Epithelial cell of esophagus (primary cell): Measurements from ENCODE around the gene GHR.
"Not testable (repeated sequence)": the region's sequence is repeated elsewhere in the genome, so short reads cannot be mapped to it uniquely, and the experiment has no call there.

ENCODE experiments used
- DNase-seq: peaks from one replicate; pipeline ENCODE4 v3.0.0; 2010; ENCODE audit warnings: low read depth
- H3K4me3 ChIP-seq: 2 replicates; pipeline ENCODE4 v1.5.1; 2011; ENCODE audit warnings: mild to moderate bottlenecking, low read length, control low read depth
- CTCF ChIP-seq: IDR thresholded peaks from 2 replicates; pipeline ENCODE4 v1.5.1; 2011; ENCODE audit warnings: low read depth, mild to moderate bottlenecking, low read length, control low read depth, inconsistent platforms; ENCODE audit not compliant: insufficient read depth; ENCODE audit errors: missing control alignments

Gene GHR

GRCh38 chr5:42701351-42702059 lies 278.3 kb downstream of the GHR start:
- no peak overlapping the region for H3K4me3 ChIP-seq
- no peak for DNase-seq
- no peak for TF ChIP-seq CTCF

- no peak overlapping the region for H3K4me3 ChIP-seq
- TF ChIP-seq CTCF, result no peak
- no peak for DNase-seq
Measured at GRCh38 chr5:42703238-42703637, 280.0 kb downstream of the GHR start.

- DNase-seq, result no peak
Measured at GRCh38 chr5:42715785-42716184, 292.5 kb downstream of the GHR start.

GRCh38 chr5:42718591-42718990 lies 295.4 kb downstream of the GHR start:
- peak; percentile 2 for DNase-seq

More at GRCh38 chr5:42715785-42716184, 292.5 kb downstream of the GHR start:
- H3K4me3 ChIP-seq, result no peak overlapping the region
- TF ChIP-seq CTCF, result no peak

GRCh38 chr5:42719034-42719433 lies 295.8 kb downstream of the GHR start:
- DNase-seq, result no peak
- no peak for TF ChIP-seq CTCF
- H3K4me3 ChIP-seq, result no peak overlapping the region

More at GRCh38 chr5:42718591-42718990, 295.4 kb downstream of the GHR start:
- TF ChIP-seq CTCF, result no peak
- H3K4me3 ChIP-seq, result no peak overlapping the region

GRCh38 chr5:42720251-42720650 lies 297.0 kb downstream of the GHR start:
- no peak for DNase-seq
- no peak overlapping the region for H3K4me3 ChIP-seq
- TF ChIP-seq CTCF, result no peak

GRCh38 chr5:42721484-42721883 lies 298.2 kb downstream of the GHR start:
- no peak overlapping the region for H3K4me3 ChIP-seq
- no peak for DNase-seq
- TF ChIP-seq CTCF, result no peak

- not testable (repeated sequence) for DNase-seq
Measured at GRCh38 chr5:42734531-42735058, 311.4 kb downstream of the GHR start.

More at GRCh38 chr5:42734531-42735058, 311.4 kb downstream of the GHR start:
- not testable (repeated sequence) for H3K4me3 ChIP-seq
